PC-3 (cell line): ENCODE data around the gene OTOL1.

Source experiments
- CTCF ChIP-seq: fragments of 300-600 bp; sonication (generic); conservative IDR thresholded peaks from 2 replicates; pipeline ENCODE4 v1.5.1; 2017; ENCODE audit warnings: antibody characterized with exemption, low read depth, mild to moderate bottlenecking, low read length
- EZH2 ChIP-seq: fragments of 300-600 bp; sonication (generic); IDR thresholded peaks from one replicate; pipeline ENCODE4 v1.6.1; 2017; ENCODE audit warnings: antibody characterized with exemption, mild to moderate bottlenecking, low read length; ENCODE audit not compliant: unreplicated experiment

DNA sequence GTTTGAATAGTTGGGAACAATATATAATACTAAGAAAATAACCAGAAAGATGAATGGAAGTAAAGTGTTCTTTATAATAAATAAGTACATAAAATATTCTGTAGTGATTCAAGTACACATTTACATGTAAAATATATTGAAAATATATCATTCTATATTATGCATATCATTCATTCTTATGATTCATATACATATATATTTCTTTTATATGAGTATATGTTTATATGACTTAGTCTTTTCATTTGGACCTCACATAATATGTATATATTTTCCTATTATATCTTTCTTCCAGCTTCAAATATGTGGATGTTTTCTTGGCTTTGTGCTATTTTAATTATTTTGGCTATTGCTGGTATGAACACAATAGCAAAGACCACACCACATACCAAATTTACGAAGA, at the start of gene OTOL1:
- TF ChIP-seq CTCF (no peak), EZH2 (no peak)
